GM23248 (cell line): ENCODE data around the gene HAND2.

Experiments used
- EZH2 ChIP-seq: fragments of 200-600 bp; sonication (generic); IDR thresholded peaks from 2 replicates; pipeline ENCODE4 v1.6.1; 2018; ENCODE audit warnings: antibody characterized with exemption, mild to moderate bottlenecking; ENCODE audit not compliant: insufficient read depth, poor library complexity, severe bottlenecking
- EZH2phosphoT487 ChIP-seq: fragments of 200-600 bp; sonication (generic); IDR thresholded peaks from 2 replicates; pipeline ENCODE4 v1.6.1; 2018; ENCODE audit warnings: antibody characterized with exemption, moderate library complexity, mild to moderate bottlenecking, low read depth; ENCODE audit not compliant: insufficient read depth

GRCh38 chr4:173538148-173538908 is 8.3 kb upstream of the HAND2 start:
- TF ChIP-seq EZH2 = no peak
- TF ChIP-seq EZH2phosphoT487 = no peak
